Neural progenitor cell (in vitro differentiated cells): ENCODE data around the gene SLC26A2. TPM values are rescaled to one million over a fixed set of nuclear protein-coding genes. Genes with fewer than 3 reads are reported as not detected.

Experiments used
- DNase-seq: peaks from one replicate; pipeline ENCODE4 v3.0.0-alpha.2; 2016; ENCODE audit warnings: low spot score
- H2AFZ ChIP-seq: fragments of 200-600 bp; sonication (generic); replicated peaks from 2 replicates; pipeline ENCODE4 v1.6.1; 2016; ENCODE audit warnings: antibody characterized with exemption
- H3F3A ChIP-seq: fragments of 200-600 bp; sonication (generic); 2 replicates; pipeline ENCODE4 v1.6.1; 2016; ENCODE audit warnings: antibody characterized with exemption, low read depth
- H3K27ac ChIP-seq: fragments of 200-600 bp; sonication (generic); 2 replicates; pipeline ENCODE4 v1.5.1; 2016; ENCODE audit warnings: mild to moderate bottlenecking
- H3K27me3 ChIP-seq: fragments of 200-600 bp; sonication (generic); 2 replicates; pipeline ENCODE4 v1.6.1; 2016; ENCODE audit warnings: mild to moderate bottlenecking, moderate library complexity
- H3K36me3 ChIP-seq: fragments of 200-600 bp; sonication (generic); 2 replicates; pipeline ENCODE4 v1.5.1; 2016
- H3K4me1 ChIP-seq: fragments of 200-600 bp; sonication (generic); 2 replicates; pipeline ENCODE4 v1.6.1; 2016; ENCODE audit warnings: mixed run types
- H3K4me2 ChIP-seq: fragments of 200-600 bp; sonication (generic); 2 replicates; pipeline ENCODE4 v1.6.1; 2016
- H3K4me3 ChIP-seq: fragments of 200-600 bp; sonication (generic); 2 replicates; pipeline ENCODE4 v1.5.1; 2016
- H3K79me2 ChIP-seq: fragments of 200-600 bp; sonication (generic); 2 replicates; pipeline ENCODE4 v1.6.1; 2016; ENCODE audit warnings: low read depth
- H3K9ac ChIP-seq: fragments of 200-600 bp; sonication (generic); 2 replicates; pipeline ENCODE4 v1.6.1; 2016
- H3K9me3 ChIP-seq: fragments of 200-600 bp; sonication (generic); 2 replicates; pipeline ENCODE4 v1.5.1; 2016; ENCODE audit warnings: low read depth
- H4K20me1 ChIP-seq: fragments of 200-600 bp; sonication (generic); 2 replicates; pipeline ENCODE4 v1.6.1; 2016; ENCODE audit warnings: low read depth
- H3K27ac Mint-ChIP-seq: 3 replicates; pipeline ENCODE4 v1.8.0; 2021; ENCODE audit warnings: mixed read lengths
- H3K27me3 Mint-ChIP-seq: 2 replicates; pipeline ENCODE4 v1.8.0; 2022; ENCODE audit warnings: low read depth, mild to moderate bottlenecking, inconsistent platforms, moderate library complexity, mixed read lengths; ENCODE audit not compliant: insufficient read depth
- H3K36me3 Mint-ChIP-seq: 3 replicates; pipeline ENCODE4 v1.8.0; 2021; ENCODE audit warnings: mixed read lengths
- H3K4me1 Mint-ChIP-seq: 3 replicates; pipeline ENCODE4 v1.8.0; 2021; ENCODE audit warnings: mixed read lengths
- H3K4me3 Mint-ChIP-seq: 3 replicates; pipeline ENCODE4 v1.8.0; 2021; ENCODE audit warnings: mild to moderate bottlenecking, moderate library complexity, mixed read lengths
- H3K9me3 Mint-ChIP-seq: 3 replicates; pipeline ENCODE4 v1.8.0; 2020; ENCODE audit warnings: mixed read lengths
- CTCF ChIP-seq: fragments of 200-600 bp; sonication (generic); IDR thresholded peaks from 2 replicates; pipeline ENCODE4 v1.5.1; 2017; ENCODE audit warnings: antibody characterized with exemption, mild to moderate bottlenecking
- EZH2 ChIP-seq: fragments of 200-600 bp; sonication (generic); IDR thresholded peaks from 2 replicates; pipeline ENCODE4 v1.6.1; 2017; ENCODE audit warnings: antibody characterized with exemption, mild to moderate bottlenecking, moderate library complexity
- EZH2phosphoT487 ChIP-seq: fragments of 200-600 bp; sonication (generic); IDR thresholded peaks from 2 replicates; pipeline ENCODE4 v1.6.1; 2017; ENCODE audit warnings: antibody characterized with exemption
- total RNA-seq: library from RNA; depleted of rRNA; stranded (reverse); fragments of >200 nt; gene quantifications from 2 replicates; pipeline ENCODE4 v1.2.3, GENCODE V29; 2015; ENCODE audit warnings: low replicate concordance

Gene SLC26A2
- total RNA-seq, 1 donor from 2014 or later, result 20.1 TPM

GRCh38 chr5:149988126-149988525 is 27.6 kb downstream of the SLC26A2 start:
- Histone ChIP-seq H3K9ac (no peak overlapping the region), H3K36me3 (no peaks in the 10 kb centered on the region), H3F3A (peaks cover 7% of the 10 kb centered on the region), H3K4me3 (no peak overlapping the region), H3K4me2 (no peak overlapping the region), H3K27me3 (no peaks in the 10 kb centered on the region), H3K27ac (no peak overlapping the region), H2AFZ (no peak overlapping the region), H3K79me2 (no peaks in the 10 kb centered on the region), H4K20me1 (no peaks in the 10 kb centered on the region), H3K4me1 (peaks cover 6% of the 10 kb centered on the region), H3K9me3 (no peaks in the 10 kb centered on the region)
- Mint-ChIP-seq H3K4me3 (no peak overlapping the region), H3K9me3 (no peaks in the 10 kb centered on the region), H3K36me3 (no peaks in the 10 kb centered on the region), H3K27ac (no peak overlapping the region), H3K4me1 (no peaks in the 10 kb centered on the region), H3K27me3 (no peaks in the 10 kb centered on the region)
- no peak for TF ChIP-seq EZH2
- no peak for TF ChIP-seq EZH2phosphoT487
- TF ChIP-seq CTCF, result no peak
- DNase-seq, result no peak

- Mint-ChIP-seq H3K4me3 (no peak overlapping the region), H3K4me1 (no peaks in the 10 kb centered on the region), H3K9me3 (no peaks in the 10 kb centered on the region), H3K27ac (no peak overlapping the region), H3K27me3 (no peaks in the 10 kb centered on the region), H3K36me3 (peaks cover 2% of the 10 kb centered on the region)
- no peak overlapping the region for H3K9ac ChIP-seq
- peak; percentile 86 for DNase-seq
- no peak overlapping the region for H3K4me2 ChIP-seq
- H3K79me2 ChIP-seq, result no peaks in the 10 kb centered on the region
- no peak for TF ChIP-seq EZH2
- peak; percentile 98 for TF ChIP-seq CTCF
- no peak overlapping the region for H3K27ac ChIP-seq
- H3K36me3 ChIP-seq, result no peaks in the 10 kb centered on the region
- H3K9me3 ChIP-seq, result no peaks in the 10 kb centered on the region
- no peaks in the 10 kb centered on the region for H4K20me1 ChIP-seq
- peaks cover 7% of the 10 kb centered on the region for H3F3A ChIP-seq
- no peak overlapping the region for H2AFZ ChIP-seq
- H3K4me3 ChIP-seq, result no peak overlapping the region
- no peaks in the 10 kb centered on the region for H3K27me3 ChIP-seq
- no peaks in the 10 kb centered on the region for H3K4me1 ChIP-seq
Measured at GRCh38 chr5:149990518-149991376, 30.2 kb downstream of the SLC26A2 start.

GRCh38 chr5:149993471-149993870 is 32.9 kb downstream of the SLC26A2 start:
- peaks cover 7% of the 10 kb centered on the region for H3F3A ChIP-seq
- H3K27ac ChIP-seq, result no peak overlapping the region
- H3K27me3 Mint-ChIP-seq, result no peaks in the 10 kb centered on the region
- H3K4me2 ChIP-seq, result no peak overlapping the region
- TF ChIP-seq EZH2phosphoT487 (no peak), EZH2 (no peak)
- DNase-seq, result no peak
- no peaks in the 10 kb centered on the region for H3K9me3 ChIP-seq
- peaks cover 8% of the 10 kb centered on the region for H3K36me3 Mint-ChIP-seq
- H3K36me3 ChIP-seq, result no peaks in the 10 kb centered on the region
- H3K4me3 Mint-ChIP-seq, result no peak overlapping the region
- H2AFZ ChIP-seq, result no peak overlapping the region
- no peak overlapping the region for H3K4me3 ChIP-seq
- H3K27ac Mint-ChIP-seq, result no peak overlapping the region
- H3K4me1 ChIP-seq, result no peaks in the 10 kb centered on the region
- H3K9me3 Mint-ChIP-seq, result no peaks in the 10 kb centered on the region
- H3K4me1 Mint-ChIP-seq, result no peaks in the 10 kb centered on the region
- no peaks in the 10 kb centered on the region for H3K27me3 ChIP-seq
- no peaks in the 10 kb centered on the region for H4K20me1 ChIP-seq
- no peak overlapping the region for H3K9ac ChIP-seq
- no peaks in the 10 kb centered on the region for H3K79me2 ChIP-seq
